NCI-H748 (cell line): ENCODE measurements around the gene PRAMEF18.
"Not testable (repeated sequence)": the region's sequence is repeated elsewhere in the genome, so short reads cannot be mapped to it uniquely, and the experiment has no call there.

ENCODE experiments used
- DNase-seq: peaks from one replicate; lab custom pipeline; 2025; ENCODE audit not compliant: unreplicated experiment; lab: John Stamatoyannopoulos, UW

PRAMEF18 gene

GRCh38 chr1:13225675-13226204 lies at the start of gene PRAMEF18:
Gene PRAMEF18, minus strand, starts transcription at chr1:13226154. Its CDS starts 48 bp downstream, at chr1:13226106.
- not testable (repeated sequence) for DNase-seq

GRCh38 chr1:13265124-13265523 lies 39.2 kb upstream of the PRAMEF18 start:
- DNase-seq = not testable (repeated sequence)

DNA sequence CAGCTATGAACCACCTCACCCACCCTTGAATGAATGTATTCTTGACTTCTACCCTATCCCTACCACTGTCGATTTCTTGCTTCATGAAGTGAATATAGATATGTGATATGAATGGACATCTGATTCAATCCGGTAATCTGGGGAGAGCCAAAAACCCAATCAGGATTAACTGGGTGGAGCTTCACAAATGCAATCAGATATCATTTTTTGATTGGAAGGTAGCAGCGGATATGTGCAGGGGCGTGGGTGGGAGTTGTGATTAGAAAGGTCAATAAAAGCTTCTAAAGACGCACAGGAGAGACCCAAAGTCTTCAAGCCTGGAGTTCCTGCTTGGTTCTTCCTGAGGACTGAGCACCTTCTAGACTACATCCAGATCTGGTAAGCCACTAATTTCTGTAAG lies 27.9 kb upstream of the PRAMEF18 start, which contains the start of gene PRAMEF5:
Gene PRAMEF5 (plus strand): TSS at position 301 of the 400 bp plus-strand sequence. CDS start 5,071 bp downstream, outside the sequence.
- DNase-seq = not testable (repeated sequence)

DNA sequence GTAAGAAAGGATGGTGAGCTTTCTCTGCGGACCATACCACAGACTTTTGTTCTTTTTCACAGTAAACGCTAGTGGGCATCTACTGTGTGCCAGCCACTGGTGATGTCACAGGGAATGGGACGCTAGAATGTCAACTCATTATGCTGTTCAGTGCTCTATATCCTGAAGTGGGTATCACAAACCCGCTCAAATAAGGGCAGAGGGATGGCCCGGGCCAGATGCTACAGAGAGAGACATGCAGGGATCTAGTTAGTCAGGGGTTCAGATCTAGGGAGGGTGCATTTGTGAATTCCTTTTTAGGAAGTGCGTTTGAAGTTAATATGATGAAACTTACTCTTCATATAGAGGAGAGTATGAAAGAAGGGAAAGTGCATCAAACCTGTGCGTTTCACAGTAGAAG lies 21.2 kb upstream of the PRAMEF18 start:
- not testable (repeated sequence) for DNase-seq

- not testable (repeated sequence) for DNase-seq
These were observed 20.6 kb upstream of the PRAMEF18 start for GRCh38 chr1:13246554-13246871.

DNA sequence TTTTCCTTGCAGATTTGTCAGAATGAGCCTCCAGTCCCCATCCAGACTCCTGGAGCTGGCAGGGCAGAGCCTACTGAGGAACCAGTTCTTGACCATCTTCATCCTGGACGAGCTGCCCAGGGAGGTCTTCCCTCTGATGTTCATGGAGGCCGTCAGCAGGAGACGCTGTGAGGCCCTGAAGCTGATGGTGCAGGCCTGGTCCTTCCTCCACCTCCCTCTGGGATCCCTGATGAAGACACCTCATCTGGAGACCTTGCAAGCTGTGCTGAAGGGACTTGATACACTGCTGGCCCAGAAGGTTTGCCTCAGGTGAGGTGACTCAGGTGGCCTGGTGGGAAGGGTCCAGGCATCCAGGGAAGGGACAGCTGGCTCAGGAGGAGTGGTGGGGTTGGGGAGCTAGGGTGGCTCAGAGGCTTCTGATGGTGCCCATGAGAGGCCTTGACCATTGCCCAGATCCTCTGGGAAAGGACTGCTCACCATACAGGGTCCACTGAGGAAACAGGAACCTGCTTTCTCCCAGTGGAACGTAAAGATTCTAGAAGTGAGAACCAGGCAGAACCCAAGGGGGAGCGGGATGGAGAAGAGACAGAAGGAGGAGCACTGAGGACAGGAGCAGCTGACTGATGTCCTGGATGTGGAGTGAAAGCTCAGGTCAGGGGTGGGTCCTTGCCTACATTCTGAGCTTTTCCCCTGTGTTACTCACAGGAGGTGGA lies 20.0 kb upstream of the PRAMEF18 start:
- DNase-seq = not testable (repeated sequence)

DNA sequence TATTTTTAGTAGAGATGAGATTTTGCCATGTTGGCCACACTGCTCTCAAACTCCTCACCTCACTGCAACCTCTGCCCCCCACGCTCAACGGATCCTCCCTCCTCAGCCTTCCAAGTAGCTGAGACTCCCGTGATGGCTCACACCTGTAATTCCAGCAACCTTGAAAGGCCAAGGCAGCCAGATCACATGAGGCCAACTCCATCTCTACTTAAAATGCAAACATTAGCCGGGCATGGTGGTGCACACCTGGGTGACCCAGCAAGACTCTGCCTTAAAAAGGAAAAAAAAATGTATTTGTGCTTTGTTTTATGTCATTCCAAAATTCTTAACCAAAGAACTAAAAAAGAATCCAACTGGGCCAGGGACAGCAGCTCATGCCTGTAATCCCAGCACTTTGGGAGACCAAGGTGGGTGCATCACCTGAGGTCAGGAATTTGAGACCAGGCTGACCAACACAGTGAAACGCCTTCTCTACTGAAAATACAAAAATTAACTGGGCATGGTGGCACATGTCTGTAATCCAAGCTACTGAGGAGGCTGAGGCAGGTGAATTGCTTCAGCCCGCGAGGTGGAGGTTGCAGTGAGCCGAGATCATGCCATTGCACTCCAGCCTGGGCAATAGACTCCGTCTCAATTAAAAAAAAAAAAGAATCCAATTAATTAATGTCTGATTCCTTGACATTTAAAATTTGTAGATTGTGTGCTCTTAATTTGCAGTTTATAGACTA lies 17.7 kb upstream of the PRAMEF18 start:
- DNase-seq = not testable (repeated sequence)

DNA sequence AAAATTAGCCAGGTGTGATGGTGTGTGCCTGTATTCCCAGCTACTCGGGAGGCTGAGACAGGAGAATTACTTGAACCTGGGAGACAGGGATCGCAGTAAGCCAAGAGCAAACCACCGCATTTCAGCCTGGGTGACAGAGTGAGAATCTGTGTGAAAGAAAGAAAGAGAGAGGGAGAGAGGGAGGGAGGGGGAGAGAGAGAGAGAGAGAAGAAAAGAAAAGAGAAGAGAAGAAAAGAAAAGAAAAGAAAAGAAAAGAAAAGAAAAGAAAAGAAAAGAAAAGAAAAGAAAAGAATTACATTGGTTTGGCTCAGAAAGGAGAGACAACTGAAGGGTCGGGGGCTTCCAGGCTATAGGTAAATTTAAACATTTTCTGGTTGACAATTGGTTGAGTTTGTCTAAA lies 13.7 kb upstream of the PRAMEF18 start:
- DNase-seq = not testable (repeated sequence)

DNA sequence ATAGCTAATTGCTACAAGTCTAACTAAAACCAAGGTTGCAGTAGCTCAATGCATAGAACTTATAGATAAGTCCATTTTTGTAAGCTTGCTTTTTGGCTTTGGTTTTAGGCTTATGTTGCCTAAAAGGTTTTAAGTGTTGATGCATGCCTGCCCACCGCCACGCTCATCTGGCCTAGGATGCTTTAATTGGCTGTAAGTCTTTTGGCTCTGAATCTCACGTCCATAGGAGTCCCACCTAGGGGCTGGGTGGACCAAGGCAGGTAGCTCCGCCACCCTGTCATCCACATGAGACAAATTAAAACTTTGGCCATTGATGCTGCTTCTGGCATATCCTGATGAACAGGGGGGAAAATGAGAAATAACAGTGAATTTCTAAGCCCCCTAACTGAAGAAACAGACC lies 11.6 kb upstream of the PRAMEF18 start:
- not testable (repeated sequence) for DNase-seq

DNA sequence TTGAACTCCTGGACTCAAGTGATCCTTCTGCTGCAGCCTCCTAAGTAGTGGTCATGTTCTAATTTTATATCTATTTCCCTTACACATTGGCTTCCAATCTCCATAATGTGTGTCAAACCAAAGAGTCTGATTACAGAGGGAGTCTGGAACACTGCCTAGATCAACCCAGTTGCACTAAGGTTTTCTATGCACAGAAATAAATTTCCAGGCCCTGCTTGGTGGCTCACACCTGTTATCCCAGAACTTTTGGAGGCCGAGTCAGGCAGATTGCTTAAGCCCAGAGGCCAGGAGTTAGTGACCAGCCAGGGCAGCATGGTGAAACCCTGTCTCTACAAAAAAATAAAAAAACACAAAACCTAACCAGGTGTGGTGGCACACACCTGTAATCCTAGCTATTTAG lies 8.1 kb upstream of the PRAMEF18 start:
- not testable (repeated sequence) for DNase-seq

- not testable (repeated sequence) for DNase-seq
These were observed 6.1 kb upstream of the PRAMEF18 start for GRCh38 chr1:13232056-13232455.

- DNase-seq = not testable (repeated sequence)
These were observed 5.3 kb upstream of the PRAMEF18 start for GRCh38 chr1:13231061-13231750.

- DNase-seq = not testable (repeated sequence)
These were observed 4.6 kb upstream of the PRAMEF18 start for GRCh38 chr1:13230601-13231000.

DNA sequence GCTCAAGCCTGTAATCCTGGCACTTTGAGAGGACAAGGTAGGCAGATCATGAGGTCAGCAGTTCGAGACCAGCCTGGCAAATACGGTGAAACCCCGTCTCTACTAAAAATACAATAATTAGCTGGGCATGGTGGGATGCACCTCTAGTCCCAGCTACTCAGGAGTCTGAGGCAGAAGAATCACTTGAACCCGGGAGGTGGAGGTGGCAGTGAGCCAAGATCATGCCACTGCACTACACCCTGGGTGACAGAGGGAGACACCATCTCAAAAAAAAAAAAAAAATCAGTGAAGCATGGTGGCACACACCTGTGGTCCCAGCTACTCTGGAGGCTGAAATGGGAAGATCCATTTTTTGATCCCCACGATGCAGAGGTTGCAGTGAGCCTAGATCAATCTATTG lies 4.1 kb upstream of the PRAMEF18 start:
- DNase-seq = not testable (repeated sequence)

DNA sequence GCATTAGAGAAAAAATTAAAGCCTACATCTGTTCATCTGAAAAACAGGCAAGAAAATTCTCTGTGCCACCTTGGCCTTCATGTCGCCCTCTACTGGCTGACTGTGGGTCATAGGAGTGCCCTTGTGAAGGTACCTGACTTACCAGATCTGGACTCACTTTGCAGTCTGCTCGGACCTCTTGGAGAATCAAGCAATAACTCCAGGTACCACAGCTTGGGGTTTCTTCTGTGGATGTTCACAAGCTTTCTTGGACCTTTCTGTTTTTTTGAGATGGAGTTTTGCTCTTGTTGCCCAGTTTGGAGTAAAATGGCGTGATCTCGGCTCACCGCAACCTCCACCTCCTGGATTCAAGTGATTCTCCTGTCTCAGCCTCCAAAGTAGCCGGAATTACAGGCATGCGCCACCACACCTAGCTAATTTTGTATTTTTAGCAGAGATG lies 2.4 kb upstream of the PRAMEF18 start:
- peak; percentile 22 for DNase-seq

DNA sequence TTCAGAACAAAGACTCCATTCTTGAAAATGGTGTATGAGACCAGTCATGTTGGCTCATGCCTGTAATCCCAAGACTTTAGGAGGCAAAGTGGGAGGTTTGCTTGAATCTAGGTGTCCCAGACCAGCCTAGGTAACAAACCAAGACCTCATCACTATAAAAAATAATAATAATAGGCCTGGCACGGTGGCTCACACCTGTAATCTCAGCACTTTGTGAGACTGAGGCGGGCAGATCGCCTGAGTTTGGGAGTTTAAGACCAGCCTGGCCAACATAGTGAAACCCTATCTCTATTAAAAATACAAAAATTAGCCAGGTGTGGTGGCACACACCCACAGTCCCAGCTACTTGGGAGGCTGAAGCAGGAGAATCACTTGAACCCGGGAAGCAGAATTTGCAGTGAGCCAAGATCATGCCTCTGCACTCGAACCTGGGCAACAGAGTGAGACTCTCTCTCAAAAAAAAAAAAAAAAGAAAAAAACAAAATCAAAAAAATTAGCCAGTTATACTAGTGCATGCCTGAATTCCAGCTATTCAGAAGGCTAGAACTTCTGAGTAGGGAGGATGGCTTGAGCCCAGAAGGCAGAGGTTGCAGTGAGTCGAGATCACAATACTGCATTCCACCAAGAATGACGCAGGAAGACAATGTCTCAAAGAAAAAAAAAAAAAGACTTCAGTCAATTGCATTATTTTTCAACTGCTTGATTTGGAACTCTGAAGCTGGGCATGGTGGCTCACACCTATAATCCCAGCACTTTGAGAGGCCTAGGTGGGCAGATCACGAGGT lies 1.5 kb upstream of the PRAMEF18 start:
- DNase-seq = not testable (repeated sequence)

DNA sequence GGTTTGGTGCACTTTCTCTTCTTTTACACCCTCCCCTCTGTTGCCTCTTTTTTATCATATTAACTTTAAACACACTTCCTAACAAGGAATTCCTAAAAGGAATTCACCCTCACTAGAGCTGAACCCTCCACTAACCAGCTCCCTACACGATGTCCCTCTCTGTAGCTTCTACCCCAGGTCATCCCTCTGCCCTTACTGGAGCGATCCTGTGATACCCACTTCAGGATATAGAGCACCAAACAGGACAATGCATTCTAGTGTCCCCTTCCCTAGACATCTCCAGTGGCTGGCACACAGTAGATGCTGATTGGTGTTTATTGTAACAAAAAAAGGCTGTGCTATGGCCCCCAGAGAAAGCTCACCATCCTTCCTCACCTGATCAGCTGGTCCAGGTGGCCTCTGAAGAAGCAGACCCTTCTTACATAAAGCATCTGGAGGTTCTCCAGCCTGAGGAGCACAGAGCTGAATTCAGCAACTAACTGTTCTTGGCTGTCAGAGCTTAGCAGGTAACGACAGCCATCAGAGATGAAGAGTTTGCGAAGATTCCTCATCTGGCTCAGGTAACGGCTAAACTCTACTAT lies 1.4 kb downstream of the PRAMEF18 start:
- no peak for DNase-seq

GRCh38 chr1:13222788-13223187 lies 3.2 kb downstream of the PRAMEF18 start:
- not testable (repeated sequence) for DNase-seq

GRCh38 chr1:13219203-13219602 lies 6.8 kb downstream of the PRAMEF18 start:
- DNase-seq = not testable (repeated sequence)

- not testable (repeated sequence) for DNase-seq
These were observed 9.3 kb downstream of the PRAMEF18 start for GRCh38 chr1:13216619-13217018.
